ENCODE measurements around the gene PARPBP.

GRCh38 chr12:102106905-102107304, 13.1 kb upstream of the PARPBP start:
- TF ChIP-seq EZH2 (IDR thresholded peaks at IDR 0.05; ENCODE audit: insufficient read depth, poor library complexity, severe bottlenecking) (no peak), EZH2phosphoT487 (IDR thresholded peaks at IDR 0.05; ENCODE audit: insufficient read depth, low read depth) (no peak)
